Thyroid gland (tissue), 4 donors: ENCODE data around the gene KCNJ18.
"Not testable (repeated sequence)": the region's sequence is repeated elsewhere in the genome, so short reads cannot be mapped to it uniquely, and the experiment has no call there.

ENCODE experiments used
- POLR2A ChIP-seq, 2 donors: fragments of 450-650 bp; IDR thresholded peaks; one replicate each; pipeline ENCODE4 v1.6.1; 2017; ENCODE audit warnings: antibody characterized with exemption in 2 of 2, mild to moderate bottlenecking in 2 of 2, moderate library complexity in 1 of 2
- TF ChIP-seq, protein P1 (sequence below), 6 experiments: fragments of 200-600 bp in 3 of 6; fragments of 450-650 bp in 3 of 6; sonication (generic) in 3 of 6; IDR thresholded peaks; one replicate each; pipeline ENCODE4 v1.5.1; 2016 to 2019; ENCODE audit warnings: antibody characterized with exemption in 6 of 6, mild to moderate bottlenecking in 2 of 6, inconsistent platforms in 1 of 6, moderate library complexity in 1 of 6

- TF ChIP-seq, protein P1, sequence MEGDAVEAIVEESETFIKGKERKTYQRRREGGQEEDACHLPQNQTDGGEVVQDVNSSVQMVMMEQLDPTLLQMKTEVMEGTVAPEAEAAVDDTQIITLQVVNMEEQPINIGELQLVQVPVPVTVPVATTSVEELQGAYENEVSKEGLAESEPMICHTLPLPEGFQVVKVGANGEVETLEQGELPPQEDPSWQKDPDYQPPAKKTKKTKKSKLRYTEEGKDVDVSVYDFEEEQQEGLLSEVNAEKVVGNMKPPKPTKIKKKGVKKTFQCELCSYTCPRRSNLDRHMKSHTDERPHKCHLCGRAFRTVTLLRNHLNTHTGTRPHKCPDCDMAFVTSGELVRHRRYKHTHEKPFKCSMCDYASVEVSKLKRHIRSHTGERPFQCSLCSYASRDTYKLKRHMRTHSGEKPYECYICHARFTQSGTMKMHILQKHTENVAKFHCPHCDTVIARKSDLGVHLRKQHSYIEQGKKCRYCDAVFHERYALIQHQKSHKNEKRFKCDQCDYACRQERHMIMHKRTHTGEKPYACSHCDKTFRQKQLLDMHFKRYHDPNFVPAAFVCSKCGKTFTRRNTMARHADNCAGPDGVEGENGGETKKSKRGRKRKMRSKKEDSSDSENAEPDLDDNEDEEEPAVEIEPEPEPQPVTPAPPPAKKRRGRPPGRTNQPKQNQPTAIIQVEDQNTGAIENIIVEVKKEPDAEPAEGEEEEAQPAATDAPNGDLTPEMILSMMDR (IDR thresholded peaks at IDR 0.05), result not testable (repeated sequence)
- not testable (repeated sequence) for TF ChIP-seq POLR2A (IDR thresholded peaks at IDR 0.05)
Measured at GRCh38 chr17:21713020-21713419, 20.7 kb downstream of the KCNJ18 start.
